ENCODE results near the gene RBFOX2. TPM values are rescaled to one million over a fixed set of nuclear protein-coding genes. Genes with fewer than 3 reads are reported as not detected.

The RBFOX2 gene
- total and polyA plus RNA-seq, 10 donors: 2.6 to 39.6 (median 31.8) TPM

GRCh38 chr22:35862697-35863096 is 165.9 kb downstream of the RBFOX2 start:
- Histone ChIP-seq H3K4me3 (no peak overlapping the region), H3K4me1 (no peaks in the 10 kb centered on the region), H3K36me3 (no peaks in the 10 kb centered on the region), H3K27me3 (replicated peaks in 1 of 7) (no peaks in the 10 kb centered on the region), H3K27ac (no peak overlapping the region), H3K9me3 (no peaks in the 10 kb centered on the region)
- DNase-seq: no peak
- WGBS, 5 donors: 90 to 96% (median 94%) methylated on average over 7 of the region's 7 CpGs
- intact Hi-C loops (cut with DNase I; ENCODE audit: low total_unique reads): no loop called here
- TF ChIP-seq, protein P1, sequence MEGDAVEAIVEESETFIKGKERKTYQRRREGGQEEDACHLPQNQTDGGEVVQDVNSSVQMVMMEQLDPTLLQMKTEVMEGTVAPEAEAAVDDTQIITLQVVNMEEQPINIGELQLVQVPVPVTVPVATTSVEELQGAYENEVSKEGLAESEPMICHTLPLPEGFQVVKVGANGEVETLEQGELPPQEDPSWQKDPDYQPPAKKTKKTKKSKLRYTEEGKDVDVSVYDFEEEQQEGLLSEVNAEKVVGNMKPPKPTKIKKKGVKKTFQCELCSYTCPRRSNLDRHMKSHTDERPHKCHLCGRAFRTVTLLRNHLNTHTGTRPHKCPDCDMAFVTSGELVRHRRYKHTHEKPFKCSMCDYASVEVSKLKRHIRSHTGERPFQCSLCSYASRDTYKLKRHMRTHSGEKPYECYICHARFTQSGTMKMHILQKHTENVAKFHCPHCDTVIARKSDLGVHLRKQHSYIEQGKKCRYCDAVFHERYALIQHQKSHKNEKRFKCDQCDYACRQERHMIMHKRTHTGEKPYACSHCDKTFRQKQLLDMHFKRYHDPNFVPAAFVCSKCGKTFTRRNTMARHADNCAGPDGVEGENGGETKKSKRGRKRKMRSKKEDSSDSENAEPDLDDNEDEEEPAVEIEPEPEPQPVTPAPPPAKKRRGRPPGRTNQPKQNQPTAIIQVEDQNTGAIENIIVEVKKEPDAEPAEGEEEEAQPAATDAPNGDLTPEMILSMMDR (IDR thresholded peaks at IDR 0.05 in 8 of 11, conservative IDR thresholded peaks at IDR 0.05 in 3 of 11): no peak
- no peak for TF ChIP-seq POLR2AphosphoS5 (IDR thresholded peaks at IDR 0.05)
- no peak for TF ChIP-seq POLR2A (IDR thresholded peaks at IDR 0.05)

DNA sequence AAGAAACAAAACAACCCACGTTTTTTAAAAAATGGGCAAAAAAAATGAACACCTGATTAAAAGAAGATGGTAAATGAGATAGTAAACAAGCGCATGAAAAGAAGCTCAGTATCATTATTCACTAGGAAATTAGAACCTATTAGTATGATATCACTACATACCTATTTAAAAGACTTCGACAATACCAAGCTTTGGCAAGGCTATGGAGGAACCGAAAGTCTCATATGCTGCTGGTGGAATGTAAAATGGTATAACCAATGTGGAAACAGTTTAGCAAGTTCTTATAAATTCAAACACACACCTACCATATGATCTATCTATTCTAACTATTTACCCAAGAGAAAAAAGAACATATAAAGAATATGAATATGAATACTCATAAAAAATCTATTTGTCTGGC is 167.2 kb downstream of the RBFOX2 start:
- no peak overlapping the region for H3K27ac ChIP-seq
- intact Hi-C loops (cut with DNase I; ENCODE audit: low total_unique reads): no loop called here
- no peak overlapping the region for H3K4me3 ChIP-seq
- no peak for DNase-seq
- TF ChIP-seq POLR2AphosphoS5 (IDR thresholded peaks at IDR 0.05): no peak
- no peaks in the 10 kb centered on the region for H3K27me3 ChIP-seq (replicated peaks in 1 of 7)
- H3K9me3 ChIP-seq: no peaks in the 10 kb centered on the region
- no peaks in the 10 kb centered on the region for H3K36me3 ChIP-seq
- 84 to 96% (median 91%) methylated on average over 4 of the region's 4 CpGs for WGBS, 5 donors
- no peaks in the 10 kb centered on the region for H3K4me1 ChIP-seq

DNA sequence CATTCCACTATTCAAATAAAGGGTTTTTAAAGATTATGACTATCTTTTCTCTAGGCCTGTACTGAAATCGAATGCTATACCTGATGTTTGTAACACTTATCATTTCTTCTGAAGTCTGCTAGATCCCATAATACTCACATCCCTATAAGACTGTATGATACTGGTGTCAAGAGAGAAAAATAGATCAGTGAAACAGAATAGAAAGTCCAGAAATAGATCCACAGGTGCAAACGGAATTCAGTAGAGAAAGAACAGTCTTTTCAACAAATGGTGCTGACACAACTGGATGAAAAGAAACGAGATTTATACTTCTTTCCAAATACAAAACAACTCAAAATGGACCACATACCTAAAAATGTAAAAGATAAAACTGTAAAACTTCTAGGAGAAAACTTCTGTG is 167.8 kb downstream of the RBFOX2 start:
- no peaks in the 10 kb centered on the region for H3K9me3 ChIP-seq
- no peaks in the 10 kb centered on the region for H3K4me1 ChIP-seq
- H3K36me3 ChIP-seq: no peaks in the 10 kb centered on the region
- intact Hi-C loops (cut with DNase I; ENCODE audit: low total_unique reads): no loop called here
- TF ChIP-seq POLR2A (IDR thresholded peaks at IDR 0.05): no peak
- TF ChIP-seq, protein P1 (IDR thresholded peaks at IDR 0.05 in 8 of 11, conservative IDR thresholded peaks at IDR 0.05 in 3 of 11): no peak
- no peak for TF ChIP-seq POLR2AphosphoS5 (IDR thresholded peaks at IDR 0.05)
- 70 to 84% (median 76%) methylated on average over 3 of the region's 3 CpGs for WGBS, 5 donors
- H3K27ac ChIP-seq: no peak overlapping the region
- no peak overlapping the region for H3K4me3 ChIP-seq
- no peaks in the 10 kb centered on the region for H3K27me3 ChIP-seq (replicated peaks in 1 of 7)
- DNase-seq: no peak

DNA sequence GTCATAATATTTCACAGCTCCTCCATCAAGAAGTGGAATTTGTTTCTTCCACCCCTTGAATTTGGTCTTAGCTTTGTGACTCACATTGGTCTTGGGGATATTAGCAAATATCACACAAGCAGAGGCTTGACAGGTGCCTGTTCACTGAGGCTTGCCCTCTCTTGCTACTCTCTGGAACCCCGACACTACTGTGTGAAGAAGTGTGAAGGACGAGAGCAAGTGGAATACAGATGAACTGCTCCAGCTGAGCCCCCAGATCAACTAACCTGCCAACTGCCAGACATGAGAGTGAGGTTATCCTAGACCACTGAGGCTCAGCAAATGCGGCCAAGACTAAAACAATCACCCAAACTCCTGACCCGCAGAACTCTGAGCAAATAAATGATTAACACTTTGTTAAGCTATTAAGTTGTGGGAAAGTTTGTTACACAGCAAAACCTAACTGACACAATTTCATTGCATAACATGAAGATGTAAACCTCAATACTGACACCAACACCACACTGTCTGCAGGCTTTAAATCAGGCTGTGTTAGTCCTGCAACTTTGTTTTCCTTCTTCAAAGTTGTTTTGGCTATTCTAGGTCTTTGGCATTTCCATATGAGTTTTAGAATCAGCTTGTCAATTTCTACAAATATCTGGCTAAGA is 168.4 kb downstream of the RBFOX2 start:
- H3K9me3 ChIP-seq: no peaks in the 10 kb centered on the region
- no peaks in the 10 kb centered on the region for H3K36me3 ChIP-seq
- H3K27ac ChIP-seq: no peak overlapping the region
- no peaks in the 10 kb centered on the region for H3K27me3 ChIP-seq (replicated peaks in 1 of 7)
- H3K4me3 ChIP-seq: no peak overlapping the region
- TF ChIP-seq POLR2A (IDR thresholded peaks at IDR 0.05): no peak
- WGBS, 5 donors: 87 to 92% (median 88%) methylated on average over 4 of the region's 4 CpGs
- no peaks in the 10 kb centered on the region for H3K4me1 ChIP-seq
- intact Hi-C loops (cut with DNase I; ENCODE audit: low total_unique reads): no loop called here
- no peak for DNase-seq

- 86 to 96% (median 88%) methylated on average over 2 of the region's 2 CpGs for WGBS, 5 donors
- Histone ChIP-seq H3K27ac (no peak overlapping the region), H3K4me3 (no peak overlapping the region), H3K4me1 (no peaks in the 10 kb centered on the region), H3K36me3 (no peaks in the 10 kb centered on the region), H3K9me3 (no peaks in the 10 kb centered on the region), H3K27me3 (replicated peaks in 1 of 7) (no peaks in the 10 kb centered on the region)
- no peak for DNase-seq
- TF ChIP-seq, protein P1 (IDR thresholded peaks at IDR 0.05 in 8 of 11, conservative IDR thresholded peaks at IDR 0.05 in 3 of 11): no peak
- TF ChIP-seq POLR2A (IDR thresholded peaks at IDR 0.05) (no peak), POLR2AphosphoS5 (IDR thresholded peaks at IDR 0.05) (no peak)
- intact Hi-C loops (cut with DNase I; ENCODE audit: low total_unique reads): no loop called here
Measured at GRCh38 chr22:35854334-35854733, 174.3 kb downstream of the RBFOX2 start.
